ENCODE measurements around the gene TXNRD2. TPM values are rescaled to one million over a fixed set of nuclear protein-coding genes. Genes with fewer than 3 reads are reported as not detected.
A peak's percentile ranks its signal among the peaks of the same experiment; 100 is the strongest.

Gene TXNRD2
- total RNA-seq, 2 donors from 2014 or later, result 7.3 to 13.6 TPM

GRCh38 chr22:19879643-19879991, 62.0 kb downstream of the TXNRD2 start:
- H3K9ac ChIP-seq (ENCODE audit: extremely low read depth, low read length, poor library complexity, severe bottlenecking), result no peak overlapping the region
- no peak for TF ChIP-seq CTCF (conservative IDR thresholded peaks at IDR 0.05)
- no peak overlapping the region for H3K4me3 Mint-ChIP-seq
- WGBS, 2 experiments (ENCODE audit: insufficient coverage in 1 of 2, insufficient read length in 1 of 2), result 83 to 89% methylated on average over 2 to 4 of the region's 4 CpGs
- H3K4me1 Mint-ChIP-seq, result peaks cover 21% of the 10 kb centered on the region
- no peak overlapping the region for H3K27ac ChIP-seq (ENCODE audit: low read depth, low read length)
- H3K9me3 ChIP-seq (ENCODE audit: control insufficient read depth, low read length), result no peaks in the 10 kb centered on the region
- H3K36me3 Mint-ChIP-seq (ENCODE audit: low read depth), result no peaks in the 10 kb centered on the region
- peaks cover 10% of the 10 kb centered on the region for H3K4me1 ChIP-seq (ENCODE audit: control insufficient read depth, insufficient read depth, low read length)
- H3K36me3 ChIP-seq (ENCODE audit: control insufficient read depth, insufficient read depth, low read length), result no peaks in the 10 kb centered on the region
- peaks cover 9% of the 10 kb centered on the region for H3K27me3 Mint-ChIP-seq (ENCODE audit: insufficient read depth)
- DNase-seq, result peak; percentile 48
- no peaks in the 10 kb centered on the region for H3K27me3 ChIP-seq (ENCODE audit: control insufficient read depth, insufficient read depth, low read length, poor library complexity, severe bottlenecking)
- no peak overlapping the region for H3K4me3 ChIP-seq (ENCODE audit: low read length)
- H3K9me3 Mint-ChIP-seq, result no peaks in the 10 kb centered on the region
- H3K27ac Mint-ChIP-seq, result no peak overlapping the region

GRCh38 chr22:19879246-19879570, 62.4 kb downstream of the TXNRD2 start:
- H3K27me3 Mint-ChIP-seq (ENCODE audit: insufficient read depth), result peaks cover 8% of the 10 kb centered on the region
- Histone ChIP-seq H3K4me1 (ENCODE audit: control insufficient read depth, insufficient read depth, low read length) (peaks cover 10% of the 10 kb centered on the region), H3K36me3 (ENCODE audit: control insufficient read depth, insufficient read depth, low read length) (no peaks in the 10 kb centered on the region), H3K4me3 (ENCODE audit: low read length) (no peak overlapping the region), H3K27ac (ENCODE audit: low read depth, low read length) (no peak overlapping the region), H3K9ac (ENCODE audit: extremely low read depth, low read length, poor library complexity, severe bottlenecking) (no peak overlapping the region), H3K9me3 (ENCODE audit: control insufficient read depth, low read length) (no peaks in the 10 kb centered on the region), H3K27me3 (ENCODE audit: control insufficient read depth, insufficient read depth, low read length, poor library complexity, severe bottlenecking) (no peaks in the 10 kb centered on the region)
- no peaks in the 10 kb centered on the region for H3K9me3 Mint-ChIP-seq
- no peak overlapping the region for H3K27ac Mint-ChIP-seq
- peaks cover 21% of the 10 kb centered on the region for H3K4me1 Mint-ChIP-seq
- no peak for DNase-seq
- 96% methylated on average over 6 to 11 of the region's 13 CpGs for WGBS, 2 experiments (ENCODE audit: insufficient coverage in 1 of 2, insufficient read length in 1 of 2)
- TF ChIP-seq CTCF (conservative IDR thresholded peaks at IDR 0.05), result no peak
- H3K4me3 Mint-ChIP-seq, result no peak overlapping the region
- no peaks in the 10 kb centered on the region for H3K36me3 Mint-ChIP-seq (ENCODE audit: low read depth)

GRCh38 chr22:19878461-19879245, 63.0 kb downstream of the TXNRD2 start:
- Histone ChIP-seq H3K27me3 (ENCODE audit: control insufficient read depth, insufficient read depth, low read length, poor library complexity, severe bottlenecking) (no peaks in the 10 kb centered on the region), H3K9me3 (ENCODE audit: control insufficient read depth, low read length) (no peaks in the 10 kb centered on the region), H3K4me1 (ENCODE audit: control insufficient read depth, insufficient read depth, low read length) (peaks cover 10% of the 10 kb centered on the region), H3K4me3 (ENCODE audit: low read length) (no peak overlapping the region), H3K9ac (ENCODE audit: extremely low read depth, low read length, poor library complexity, severe bottlenecking) (no peak overlapping the region), H3K36me3 (ENCODE audit: control insufficient read depth, insufficient read depth, low read length) (no peaks in the 10 kb centered on the region), H3K27ac (ENCODE audit: low read depth, low read length) (no peak overlapping the region)
- Mint-ChIP-seq H3K36me3 (ENCODE audit: low read depth) (no peaks in the 10 kb centered on the region), H3K4me1 (peaks cover 21% of the 10 kb centered on the region), H3K4me3 (no peak overlapping the region), H3K27ac (no peak overlapping the region), H3K9me3 (no peaks in the 10 kb centered on the region), H3K27me3 (ENCODE audit: insufficient read depth) (peaks cover 7% of the 10 kb centered on the region)
- peak; percentile 32 for DNase-seq
- 90 to 100% methylated on average over 10 to 16 of the region's 16 CpGs for WGBS, 2 experiments (ENCODE audit: insufficient coverage in 1 of 2, insufficient read length in 1 of 2)
- no peak for TF ChIP-seq CTCF (conservative IDR thresholded peaks at IDR 0.05)
